Measurements from ENCODE around the gene ZG16. TPM values are rescaled to one million over a fixed set of nuclear protein-coding genes. Genes with fewer than 3 reads are reported as not detected.

ZG16 gene
- total and polyA plus RNA-seq, 4 donors, result 0.19 to 2.8 (median 1.7) TPM

- TF ChIP-seq FOXA2 (IDR thresholded peaks at IDR 0.05), result no peak
- TF ChIP-seq HNF4G (IDR thresholded peaks at IDR 0.05), result no peak
- no peak for TF ChIP-seq JUND (IDR thresholded peaks at IDR 0.05)
Measured at GRCh38 chr16:29815032-29815721, 37.1 kb downstream of the ZG16 start (continued).

GRCh38 chr16:29815793-29816693 is 38.0 kb downstream of the ZG16 start, which contains the start of gene PAGR1:
Gene PAGR1, plus strand, starts transcription at chr16:29816152. Its CDS starts 374 bp downstream, at chr16:29816526.
- TF ChIP-seq HNF4G (IDR thresholded peaks at IDR 0.05), result no peak
- TF ChIP-seq MAX (IDR thresholded peaks at IDR 0.05), result peak; percentile 85
- peak; percentile 69 to 74 for TF ChIP-seq RAD21 (IDR thresholded peaks at IDR 0.05)
- no peak for TF ChIP-seq ATF3 (IDR thresholded peaks at IDR 0.05)
- TF ChIP-seq TAF1 (conservative IDR thresholded peaks at IDR 0.05), result peak; percentile 70
- peak; percentile 0 to 45 for TF ChIP-seq HNF4A (conservative IDR thresholded peaks at IDR 0.05)
- peak; percentile 64 for TF ChIP-seq CTCF (IDR thresholded peaks at IDR 0.05; ENCODE audit: low read depth, low read length, missing input control)
- TF ChIP-seq JUND (IDR thresholded peaks at IDR 0.05), result no peak
- TF ChIP-seq EGR1 (IDR thresholded peaks at IDR 0.05; ENCODE audit: low read depth in 2 of 2), result no peak
- TF ChIP-seq ZBTB33 (IDR thresholded peaks at IDR 0.05), result peak; percentile 82
- peak; percentile 59 for TF ChIP-seq REST (IDR thresholded peaks at IDR 0.05)
- TF ChIP-seq YY1 (IDR thresholded peaks at IDR 0.05), result peak; percentile 100
- TF ChIP-seq SP1 (IDR thresholded peaks at IDR 0.05), result peak; percentile 65
- no peak for TF ChIP-seq FOXA2 (IDR thresholded peaks at IDR 0.05)
- TF ChIP-seq FOXA1 (IDR thresholded peaks at IDR 0.05), result peak; percentile 34
- peak; percentile 35 to 53 for TF ChIP-seq RXRA (IDR thresholded peaks at IDR 0.05)
- TF ChIP-seq NR2F2 (IDR thresholded peaks at IDR 0.05), result peak; percentile 32
- peak in 1 of 2 donors; percentile 70 for TF ChIP-seq GABPA (IDR thresholded peaks at IDR 0.05 in 1 of 2, conservative IDR thresholded peaks at IDR 0.05 in 1 of 2)
- DNase-seq (ENCODE audit: low spot score), result peak; percentile 97
- Histone ChIP-seq H3K27me3 (ENCODE audit: control insufficient read depth in 4 of 4, insufficient read depth in 4 of 4, low read length in 3 of 4) (no peaks in the 10 kb centered on the region), H3K4me3 (ENCODE audit: low read depth in 1 of 3, low read length in 3 of 3) (peak within 1 kb of the TSS; percentile 79 to 90 (median 89)), H3K27ac (ENCODE audit: low read depth in 1 of 2, low read length in 2 of 2) (peak within 1 kb of the TSS; percentile 84 to 93), H3K36me3 (ENCODE audit: control insufficient read depth in 4 of 4, insufficient read depth in 3 of 4, low read depth in 1 of 4, low read length in 3 of 4) (peaks cover 0 to 9% (median 0%) of the 10 kb centered on the region in 4 donors), H3K9ac (ENCODE audit: low read depth in 1 of 2, low read length in 2 of 2) (peak within 1 kb of the TSS; percentile 5 to 83), H3K4me1 (ENCODE audit: control insufficient read depth in 4 of 4, insufficient read depth in 4 of 4, low read length in 3 of 4) (peaks cover 14 to 53% (median 38%) of the 10 kb centered on the region in 4 donors), H3K9me3 (ENCODE audit: control insufficient read depth in 4 of 4, low read length in 3 of 4) (no peaks in the 10 kb centered on the region)
- WGBS, result under 1% methylated on average over 70 of the region's 70 CpGs

Measured in liver (tissue), 9 donors.